Stimulated activated CD8-positive, alpha-beta memory T cell treated with anti-CD3 and anti-CD28 coated beads, Interleukin-4, amount 100 ng/mL, for 1 hour (primary cell): ENCODE results near the gene PGM2.
"Not testable (repeated sequence)": the region's sequence is repeated elsewhere in the genome, so short reads cannot be mapped to it uniquely, and the experiment has no call there.

ENCODE experiments used
- DNase-seq, 2 donors: peaks; one replicate each; pipeline ENCODE4 v3.0.0-alpha.2; 2020; ENCODE audit warnings: low read depth in 2 of 2, low spot score in 1 of 2

The PGM2 gene

DNA sequence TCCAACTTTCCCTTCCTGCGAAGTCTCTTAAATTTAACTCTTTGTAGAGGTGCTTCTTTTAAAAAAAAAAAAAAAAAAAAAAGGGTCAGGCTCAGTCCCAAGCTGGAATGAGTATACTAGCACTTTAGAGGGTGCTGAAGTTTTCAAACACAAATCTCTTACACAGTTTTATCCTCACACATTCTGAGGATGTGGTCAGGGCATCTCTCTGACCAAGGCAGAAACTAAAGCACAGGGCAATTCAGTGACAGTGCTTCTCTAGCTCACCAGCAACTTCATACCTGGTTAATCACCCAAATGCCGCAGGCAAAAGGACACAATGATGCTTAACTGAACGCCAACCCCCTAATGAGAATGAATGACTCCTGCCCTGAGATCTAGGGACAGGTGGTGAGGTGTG, 9.8 kb upstream of the PGM2 start:
- no peak for DNase-seq

DNA sequence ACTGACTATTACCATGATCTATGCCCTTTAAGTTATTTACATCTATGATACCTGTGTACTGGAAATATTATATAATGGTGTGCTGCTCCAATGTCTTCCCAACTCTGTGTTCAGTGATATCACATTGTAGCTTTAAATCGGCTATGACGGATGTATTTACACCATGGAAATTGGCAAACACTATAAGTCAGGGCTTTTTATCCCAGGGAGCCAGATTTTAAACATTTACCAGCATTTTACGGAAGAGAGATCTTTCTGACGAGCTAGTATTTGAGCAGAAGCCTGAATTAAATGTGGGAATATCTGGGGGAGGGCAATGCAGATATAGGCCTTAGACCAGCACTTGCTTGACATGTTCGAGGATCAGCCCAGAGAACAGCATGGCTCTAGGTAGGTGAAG, 7.7 kb upstream of the PGM2 start:
- no peak for DNase-seq

DNA sequence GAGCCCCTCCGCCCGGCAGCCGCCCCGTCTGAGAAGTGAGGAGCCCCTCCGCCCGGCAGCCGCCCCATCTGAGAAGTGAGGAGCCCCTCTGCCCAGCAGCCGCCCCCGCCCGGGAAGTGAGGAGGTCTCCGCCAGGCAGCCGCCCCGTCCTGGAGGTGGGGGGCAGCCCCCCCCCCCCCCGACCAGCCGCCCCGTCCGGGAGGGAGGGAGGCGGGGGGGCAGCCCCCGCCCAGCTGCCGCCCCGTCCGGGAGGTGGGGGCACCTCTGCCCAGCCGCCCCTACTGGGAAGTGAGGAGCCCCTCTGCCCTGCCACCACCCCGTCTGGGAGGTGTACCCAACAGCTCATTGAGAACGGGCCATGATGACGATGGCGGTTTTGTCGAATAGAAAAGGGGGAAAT, 6.0 kb upstream of the PGM2 start:
- DNase-seq, result not testable (repeated sequence)

DNA sequence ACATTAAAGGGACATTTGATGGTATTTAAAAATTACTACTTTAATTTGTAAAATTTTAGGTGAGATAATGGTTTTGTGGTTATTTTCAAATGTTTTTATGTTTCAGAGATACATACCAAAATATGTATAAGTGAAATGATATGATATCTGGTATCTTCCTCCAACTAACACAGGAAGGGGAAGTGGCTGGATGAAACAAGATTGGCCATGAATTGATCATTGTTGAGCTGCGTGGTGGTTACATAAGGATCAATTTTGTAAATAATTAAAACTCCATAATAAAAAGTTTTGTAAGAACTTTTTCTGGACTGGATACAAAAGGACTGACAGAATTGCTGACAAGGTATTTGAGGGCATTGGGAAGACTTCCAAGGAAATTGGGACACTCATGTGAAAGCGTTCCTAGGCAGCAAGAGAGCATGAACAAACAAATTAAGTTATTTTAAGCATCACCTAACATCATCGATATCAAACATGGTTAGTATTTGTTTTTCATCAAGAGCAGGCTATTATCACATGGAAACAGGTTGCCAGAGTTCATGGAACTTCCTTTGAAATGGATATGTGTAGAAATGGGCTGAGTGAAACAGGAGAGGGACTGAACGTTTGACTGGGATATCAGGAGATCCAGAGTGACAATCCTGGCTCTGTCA, 4.4 kb upstream of the PGM2 start:
- no peak for DNase-seq

DNA sequence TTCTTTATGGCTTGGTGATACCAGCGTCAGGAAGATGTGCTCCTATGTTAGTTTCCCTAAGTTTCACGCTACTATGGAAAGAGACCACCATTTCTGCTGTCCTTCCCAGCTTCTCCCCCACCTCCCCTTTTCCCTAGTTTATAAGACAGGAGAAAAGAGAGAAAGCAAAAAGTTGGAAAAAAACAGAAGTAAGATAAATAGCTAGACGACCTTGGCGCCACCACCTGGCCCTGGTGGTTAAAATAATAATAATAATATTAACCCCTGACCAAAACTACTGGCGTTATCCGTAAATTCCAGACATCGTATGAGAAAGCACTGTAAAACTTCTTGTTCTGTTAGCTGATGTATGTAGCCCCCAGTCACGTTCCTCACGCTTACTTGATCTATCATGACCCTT, 985 bp upstream of the PGM2 start:
- not testable (repeated sequence) for DNase-seq

DNA sequence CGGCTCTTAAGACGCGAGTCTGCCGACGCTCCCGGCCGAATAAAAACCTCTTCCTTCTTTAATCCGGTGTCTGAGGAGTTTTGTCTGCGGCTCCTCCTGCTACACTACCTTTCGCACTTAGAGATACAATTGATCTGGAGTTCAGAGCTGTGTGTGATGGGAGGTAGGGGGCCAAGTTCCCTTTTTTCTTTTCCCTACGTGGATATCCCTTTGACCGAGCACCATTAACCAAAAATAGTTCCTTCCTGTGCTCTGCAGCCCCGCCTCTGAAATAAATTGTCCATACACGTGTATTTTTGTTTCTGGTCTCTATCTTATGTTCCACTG, 555 bp upstream of the PGM2 start:
- no peak for DNase-seq

DNA sequence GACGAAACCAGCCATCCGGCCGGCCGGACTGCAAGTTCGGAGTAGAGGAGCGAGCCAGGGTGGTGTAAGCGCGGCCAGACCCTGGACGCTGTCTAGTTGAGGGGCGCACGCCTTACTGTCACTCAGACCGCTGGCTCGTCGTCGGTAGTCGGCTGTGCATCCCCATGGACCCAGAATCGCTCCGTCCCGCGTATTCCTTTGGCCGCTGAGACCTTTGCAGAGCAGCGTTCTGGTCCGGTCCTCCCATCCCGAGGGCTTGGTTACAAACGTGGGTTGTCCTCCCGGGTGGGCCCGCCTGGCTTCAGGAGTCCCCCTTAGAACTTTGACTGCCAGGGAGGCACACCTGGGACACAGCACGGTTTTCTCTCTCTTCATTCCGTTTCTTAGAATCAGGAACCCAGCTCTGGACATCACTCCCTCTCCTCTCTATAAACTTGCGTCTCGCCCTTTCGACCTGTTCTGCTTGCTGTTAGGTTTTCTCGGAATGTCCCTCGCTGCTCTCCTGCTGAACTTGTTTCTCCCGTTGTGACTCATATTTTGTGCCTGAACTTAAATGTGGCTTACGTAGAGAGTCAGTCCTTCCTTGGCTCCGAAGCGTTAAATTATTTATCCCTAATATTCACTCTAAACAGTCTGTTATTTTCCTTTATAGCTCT, 672 bp downstream of the PGM2 start:
- DNase-seq, result no peak

DNA sequence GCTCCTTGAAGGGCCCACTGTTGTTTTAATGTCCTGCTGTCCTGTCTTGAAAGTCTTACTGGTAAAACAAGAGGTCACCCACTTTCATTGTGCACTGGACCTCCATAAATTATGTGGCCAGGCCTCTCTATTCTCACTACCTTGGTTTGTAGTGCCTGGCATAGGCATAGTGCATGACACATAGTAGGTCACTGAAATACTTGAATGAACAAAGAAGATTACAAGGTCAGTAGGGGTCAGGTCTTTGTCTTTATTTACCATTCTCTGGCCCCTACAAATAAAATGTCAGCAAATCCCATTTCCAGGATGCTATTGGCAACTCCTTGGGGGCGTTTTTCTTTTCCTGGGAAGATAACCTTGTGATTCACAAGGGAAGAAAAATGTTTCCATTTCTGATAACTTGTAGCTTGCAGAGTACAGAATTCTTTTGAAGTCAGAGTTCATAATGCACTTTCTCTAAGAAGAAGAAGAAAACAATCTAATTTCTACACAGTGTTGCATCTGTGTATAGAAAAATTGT, 1.4 kb downstream of the PGM2 start:
- DNase-seq, result no peak

DNA sequence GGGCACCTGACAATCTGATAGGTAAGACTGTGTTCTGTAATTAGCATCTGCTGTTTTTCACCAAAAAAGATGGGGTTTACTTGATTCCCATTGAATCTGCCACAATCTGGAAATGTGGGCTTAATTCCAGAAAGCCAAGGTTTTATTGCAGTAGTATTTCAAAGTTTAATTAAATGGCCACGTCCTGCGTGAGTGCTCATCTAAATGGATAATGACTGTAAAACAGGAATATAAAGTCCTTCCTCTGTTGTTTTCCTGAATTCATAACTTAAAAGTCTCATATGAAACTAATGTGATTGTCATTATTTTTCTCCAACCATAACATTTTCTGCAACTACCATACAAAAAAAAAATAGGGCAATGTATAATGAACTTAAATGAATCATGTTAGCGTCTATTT, 2.4 kb downstream of the PGM2 start:
- DNase-seq, result no peak

DNA sequence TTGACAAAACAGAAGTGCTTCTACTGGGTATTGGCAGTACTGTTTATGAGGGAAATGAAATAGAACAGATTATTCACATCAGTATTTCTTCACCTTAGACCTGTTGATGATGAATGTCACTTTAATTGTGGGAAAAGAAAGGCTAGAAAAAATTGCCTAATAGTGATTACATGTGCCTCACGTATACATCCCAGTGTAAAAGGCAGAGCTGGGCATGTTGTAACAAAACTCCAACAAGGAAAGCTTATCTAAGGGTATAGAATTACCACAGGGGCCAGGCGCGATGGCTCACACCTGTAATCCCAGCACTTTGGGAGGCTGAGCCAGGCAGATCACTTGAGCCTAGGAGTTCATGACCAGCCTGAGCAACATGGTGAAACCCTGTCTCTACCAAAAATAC, 4.2 kb downstream of the PGM2 start:
- DNase-seq, result no peak

DNA sequence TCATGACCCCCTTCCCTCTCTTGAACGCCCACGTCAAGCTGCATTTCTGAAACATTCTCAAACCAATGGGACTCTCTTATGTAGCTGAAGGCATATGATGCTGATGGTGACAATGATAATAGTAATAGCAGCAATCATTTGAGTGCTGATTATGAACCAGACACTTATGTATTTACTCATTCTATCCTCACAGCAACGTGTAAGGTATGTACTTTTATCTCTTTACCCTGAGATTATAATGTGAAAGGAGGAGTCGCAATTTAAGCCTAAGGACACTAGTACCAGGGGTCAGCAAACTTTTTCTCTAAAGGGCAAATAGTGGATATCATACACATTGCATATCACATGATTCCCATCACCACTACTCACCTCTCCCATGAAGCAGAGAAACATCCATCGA, 8.5 kb downstream of the PGM2 start:
- DNase-seq, result no peak

DNA sequence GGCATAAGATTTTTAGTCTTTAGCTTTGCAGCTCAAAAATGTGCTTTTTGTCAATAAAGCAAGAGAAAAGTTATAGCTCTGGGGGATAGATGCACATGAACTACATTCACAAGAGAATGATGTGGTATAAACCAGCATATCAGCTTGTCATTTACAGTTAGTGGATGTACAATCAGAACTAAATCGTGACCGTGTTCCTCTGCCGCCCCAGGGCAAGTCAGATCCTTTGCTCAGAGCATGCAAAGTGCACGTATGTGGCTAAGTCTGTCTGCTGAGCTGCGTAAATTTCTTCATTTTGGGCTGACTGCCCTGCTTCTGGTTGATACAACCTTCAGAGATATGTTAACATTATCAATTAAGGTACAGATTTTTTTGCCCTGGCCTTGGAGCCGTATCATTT, 9.3 kb downstream of the PGM2 start:
- DNase-seq, result no peak

DNA sequence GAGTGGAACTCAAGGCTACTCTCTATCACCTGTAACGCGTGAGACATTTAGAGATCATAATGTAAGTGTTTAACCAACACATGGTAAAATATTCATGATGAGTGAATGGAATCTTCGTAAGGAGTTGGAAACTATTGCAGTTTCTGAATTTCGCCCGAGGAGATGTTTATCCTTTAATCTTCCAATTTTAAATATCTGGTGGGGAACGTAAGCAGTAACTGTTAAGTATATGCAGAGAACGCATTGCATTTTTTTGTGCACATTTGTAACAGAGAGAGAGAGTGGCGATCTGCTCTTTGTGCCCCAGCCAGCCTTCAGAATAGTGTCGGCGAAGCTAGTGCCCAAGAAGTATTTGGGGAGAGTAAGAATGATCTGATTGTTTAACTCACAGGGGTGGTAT, 9.8 kb downstream of the PGM2 start:
- DNase-seq, result no peak

DNA sequence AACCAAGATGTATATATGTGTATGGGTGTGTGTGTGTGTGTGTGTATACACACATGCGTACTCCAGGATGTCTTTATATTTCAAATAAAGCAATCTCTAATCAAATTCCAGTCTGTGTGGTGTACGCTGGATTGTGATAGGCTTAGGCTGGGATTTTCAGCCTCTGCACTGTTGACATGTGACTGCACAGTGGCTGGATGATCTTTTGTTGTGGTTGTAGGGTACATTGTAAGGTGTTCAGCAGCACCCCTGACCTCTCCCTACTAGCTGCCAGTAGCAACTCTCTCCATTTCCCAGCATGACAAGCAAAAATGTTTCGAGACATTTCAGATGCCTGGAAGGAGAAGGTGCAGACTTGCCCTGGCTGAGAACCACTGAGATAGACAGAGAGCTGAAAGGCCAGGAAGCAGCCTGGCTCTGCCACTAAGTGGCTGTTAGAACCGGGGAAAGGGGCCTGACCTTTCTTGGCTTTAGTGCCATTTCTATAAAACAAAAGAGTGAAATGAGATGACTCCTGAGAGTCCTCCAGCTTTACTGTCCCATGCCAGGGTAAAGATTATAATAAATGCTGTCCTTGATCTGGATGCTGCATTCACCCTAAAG, 10.5 kb downstream of the PGM2 start:
- DNase-seq, result no peak

DNA sequence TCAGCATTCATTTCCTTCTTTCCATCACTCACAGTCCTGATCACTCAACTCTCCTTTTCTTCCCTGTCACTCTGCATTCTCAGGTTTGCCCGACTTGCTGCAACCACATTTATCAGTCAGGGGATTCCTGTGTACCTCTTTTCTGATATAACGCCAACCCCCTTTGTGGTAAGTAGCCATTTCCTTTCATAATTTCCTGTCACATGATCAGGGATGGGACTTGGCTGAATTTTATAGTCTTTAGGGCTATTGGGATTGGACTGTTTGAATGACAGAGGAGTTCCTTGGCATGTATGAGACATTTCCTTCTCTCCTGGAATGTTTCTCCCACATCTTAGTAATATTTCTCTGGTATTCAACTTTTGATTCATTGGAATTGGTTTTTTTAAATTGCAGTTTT, 11.0 kb downstream of the PGM2 start:
- DNase-seq, result no peak

DNA sequence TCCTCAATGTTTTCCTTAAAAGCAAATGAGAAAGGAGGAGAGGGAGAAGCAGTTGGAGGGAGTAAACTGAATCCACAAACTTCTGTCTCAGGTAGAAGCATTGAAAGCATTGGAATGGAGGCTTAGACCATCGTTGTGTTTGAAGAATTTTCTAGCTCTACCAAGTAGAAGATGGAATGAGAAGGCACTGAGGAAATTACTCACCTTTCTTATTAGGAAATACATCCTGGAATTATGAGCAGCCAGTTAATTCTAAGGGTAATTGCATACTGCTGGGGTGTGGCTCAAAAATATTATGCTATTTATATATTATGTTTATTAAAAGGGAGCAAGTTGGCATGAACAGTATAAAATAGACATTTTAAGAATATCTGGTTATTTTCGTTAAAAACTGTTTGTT, 12.9 kb downstream of the PGM2 start:
- no peak for DNase-seq

DNA sequence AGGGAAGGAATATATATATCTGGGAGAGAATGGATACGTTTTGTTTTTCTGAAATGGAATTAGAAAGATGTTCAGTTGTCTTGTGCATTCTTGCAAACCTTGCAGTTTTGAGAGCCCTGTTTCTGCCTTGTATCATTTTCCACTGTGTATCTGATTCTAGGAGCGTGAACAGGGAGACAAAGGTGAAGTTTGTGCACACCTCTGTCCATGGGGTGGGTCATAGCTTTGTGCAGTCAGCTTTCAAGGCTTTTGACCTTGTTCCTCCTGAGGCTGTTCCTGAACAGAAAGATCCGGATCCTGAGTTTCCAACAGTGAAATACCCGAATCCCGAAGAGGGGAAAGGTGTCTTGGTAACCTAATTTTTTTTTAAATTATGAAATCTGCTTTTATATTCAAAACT, 17.7 kb downstream of the PGM2 start:
- DNase-seq, result no peak

DNA sequence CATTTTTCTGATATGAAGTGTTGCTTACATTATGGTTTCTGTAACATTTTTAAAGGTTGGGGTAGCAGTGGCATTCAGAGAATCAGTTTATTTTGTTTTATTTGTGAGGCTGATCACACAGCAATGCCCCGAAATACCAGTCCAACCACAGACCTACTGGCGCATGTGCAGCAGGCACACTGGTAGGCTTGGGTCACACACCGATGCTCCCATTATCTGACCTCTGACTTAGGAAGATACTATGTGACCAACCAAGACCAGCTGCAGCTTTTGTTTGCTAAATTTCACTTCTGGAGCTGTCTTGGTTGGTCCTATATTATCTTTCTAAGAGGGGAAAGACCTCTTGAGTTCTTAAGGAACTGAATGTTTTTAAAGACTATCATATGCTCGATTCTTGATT, 18.7 kb downstream of the PGM2 start:
- no peak for DNase-seq

DNA sequence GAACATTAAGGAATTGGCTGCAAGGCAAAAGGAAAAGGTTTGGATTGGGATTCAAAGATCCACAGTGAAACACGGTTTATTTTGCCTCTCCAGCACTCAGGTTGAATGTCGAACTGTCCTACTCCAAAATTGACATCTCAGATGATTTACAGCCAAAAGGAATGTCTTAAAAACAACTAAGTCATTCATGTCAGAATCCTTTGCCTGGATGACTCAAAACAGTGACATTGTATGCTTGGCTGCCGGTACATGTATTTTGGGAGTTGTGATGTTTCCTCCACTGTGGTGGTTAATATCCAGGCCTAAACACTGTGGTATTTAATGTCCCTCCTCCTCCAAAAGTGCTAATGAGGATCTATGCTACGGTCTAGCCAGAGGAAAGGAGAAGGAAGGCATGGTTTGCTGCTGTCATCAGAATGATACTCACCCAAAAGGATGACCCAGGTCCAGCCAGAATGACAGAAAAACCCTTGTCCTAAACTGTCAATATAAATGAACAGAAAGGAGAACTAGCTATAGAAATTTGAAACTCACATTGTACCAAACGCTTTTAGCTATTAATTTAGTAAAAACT, 20.9 kb downstream of the PGM2 start:
- DNase-seq, result no peak

DNA sequence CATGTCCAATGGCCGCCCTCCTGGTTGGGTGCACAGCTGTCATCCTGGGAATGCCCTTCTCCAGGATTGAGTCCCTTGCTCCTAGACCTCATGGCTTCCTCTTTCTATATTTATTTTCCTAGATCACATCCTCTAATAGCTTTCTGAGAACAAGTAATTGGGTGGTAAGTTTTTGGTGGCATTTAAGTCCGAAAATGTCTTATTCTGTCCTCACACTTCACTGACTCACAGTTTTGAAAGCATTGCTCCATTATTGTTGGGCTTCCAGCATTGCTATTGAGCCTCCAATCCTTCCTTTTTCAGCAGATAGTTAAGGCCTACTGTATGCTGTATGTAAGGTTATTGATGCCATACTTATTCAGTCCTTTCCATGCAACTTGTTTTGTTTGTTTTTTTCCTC, 25.9 kb downstream of the PGM2 start:
- DNase-seq, result no peak

DNA sequence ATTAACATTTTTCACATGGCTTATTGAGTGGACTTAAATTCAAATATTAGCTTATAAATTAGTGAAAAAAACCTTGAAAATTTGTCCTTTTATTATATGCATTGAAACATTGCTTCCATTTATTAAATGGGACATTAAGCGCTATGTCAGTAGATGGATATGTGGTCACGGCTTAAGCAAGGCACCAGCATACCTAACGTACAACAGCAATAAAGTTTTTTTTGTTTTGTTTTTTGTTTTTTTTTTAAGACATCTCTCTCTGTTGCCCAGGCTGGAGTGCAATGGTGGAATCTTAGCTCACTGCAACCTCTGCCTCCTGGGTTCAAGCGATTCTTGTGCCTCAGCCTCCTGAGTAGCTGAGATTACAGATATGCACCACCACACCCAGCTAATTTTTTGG, 31.6 kb downstream of the PGM2 start:
- no peak for DNase-seq

DNA sequence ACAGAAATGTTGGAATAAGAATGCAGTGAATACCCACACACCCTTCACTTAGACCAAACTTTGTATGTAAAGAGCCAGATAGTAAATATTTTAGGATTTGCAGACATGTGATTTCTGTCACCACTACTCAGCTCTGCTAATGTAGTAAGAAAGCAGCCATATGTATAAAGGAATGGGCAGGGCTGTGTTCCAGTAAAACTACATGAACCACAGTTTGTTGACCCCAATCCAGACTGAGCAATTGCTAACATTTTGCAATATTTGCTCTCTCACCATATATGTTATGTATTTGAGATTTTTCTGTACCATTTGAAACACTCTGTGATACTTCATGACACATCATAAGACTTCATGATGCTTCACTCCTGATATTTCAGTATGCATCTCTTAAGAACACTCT, 32.4 kb downstream of the PGM2 start:
- no peak for DNase-seq

DNA sequence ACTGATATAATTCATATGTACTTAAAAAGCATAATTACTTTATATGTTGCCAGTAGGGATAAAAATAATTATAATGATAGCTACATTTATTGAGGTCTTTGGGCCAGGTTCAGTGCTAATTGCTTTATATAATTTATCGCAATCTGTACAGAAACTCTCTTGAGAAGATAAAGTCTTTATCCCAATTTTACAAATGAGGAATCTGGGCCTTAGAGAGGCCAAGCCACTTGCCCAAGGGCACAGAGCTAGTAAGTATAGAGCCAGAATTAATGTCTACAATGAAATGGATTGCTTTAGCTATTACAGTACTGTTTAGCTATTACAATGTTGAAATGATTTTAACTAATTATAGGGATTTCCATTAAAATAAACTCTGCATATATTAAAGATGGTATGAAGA, 33.8 kb downstream of the PGM2 start:
- DNase-seq, result no peak
